MM.1S (cell line): ENCODE measurements around the gene PDPN.

Experiments
- CTCF ChIP-seq: fragments of 300-600 bp; sonication (generic); IDR thresholded peaks from 2 replicates; pipeline ENCODE4 v1.5.1; 2016; ENCODE audit warnings: antibody characterized with exemption, low read length, mixed read lengths
- EZH2 ChIP-seq: fragments of 300-600 bp; sonication (generic); optimal IDR thresholded peaks from 2 replicates; pipeline ENCODE3; 2017; ENCODE audit warnings: low read depth, mild to moderate bottlenecking, antibody characterized with exemption, low read length, mixed read lengths

DNA sequence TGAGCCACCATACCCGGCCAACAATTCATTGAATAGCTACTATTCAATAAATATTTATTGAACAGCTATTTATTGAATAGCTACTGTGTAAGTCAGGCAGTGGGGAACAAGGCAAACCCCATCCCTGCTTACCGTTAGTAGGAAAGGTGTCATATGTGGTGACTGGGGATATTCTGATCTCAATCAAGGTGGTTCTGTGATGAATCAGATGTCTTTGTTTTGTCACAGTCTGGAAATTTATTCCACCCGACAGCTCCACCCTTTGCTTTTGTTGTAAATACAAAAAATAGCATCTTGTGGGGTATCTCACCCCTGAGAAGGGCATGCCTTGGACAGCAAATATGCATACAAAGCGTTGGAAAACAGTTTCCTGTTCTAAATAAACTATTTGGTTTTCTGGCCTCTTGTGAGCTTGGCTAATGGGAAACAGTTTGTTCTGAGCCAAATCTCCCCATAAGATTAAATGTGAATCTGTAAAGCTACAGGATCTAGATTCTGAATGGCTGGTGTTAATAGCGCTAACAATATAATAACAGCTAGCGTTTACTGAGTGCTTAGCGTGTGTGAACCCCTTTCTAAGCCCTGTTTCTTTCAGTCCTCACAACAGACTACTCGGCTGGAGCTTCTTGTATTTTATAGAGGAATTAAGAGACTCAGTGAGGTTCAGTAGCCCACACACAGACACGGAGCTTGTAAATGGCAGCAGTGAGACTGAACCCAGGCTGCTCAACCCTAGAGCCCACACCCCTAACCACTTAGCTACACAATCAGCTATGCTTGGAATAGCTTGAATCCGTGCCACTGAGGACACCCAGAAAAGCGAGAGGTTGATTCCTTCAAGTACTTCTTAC lies 5.5 kb downstream of the PDPN start:
- TF ChIP-seq CTCF (no peak), EZH2 (no peak)
